ENCODE data around the gene SLC38A8.

Gene SLC38A8

GRCh38 chr16:83978401-83978904 lies 64.1 kb downstream of the SLC38A8 start:
- no peak overlapping the region for H3K27ac ChIP-seq
- TF ChIP-seq CTCF (conservative IDR thresholded peaks at IDR 0.05): no peak

- H3K27ac ChIP-seq: no peak overlapping the region
- TF ChIP-seq CTCF (conservative IDR thresholded peaks at IDR 0.05): no peak
These were observed 65.4 kb downstream of the SLC38A8 start for GRCh38 chr16:83977056-83977815.

GRCh38 chr16:83975590-83976260 lies 66.9 kb downstream of the SLC38A8 start:
- H3K27ac ChIP-seq: no peak overlapping the region
- no peak for TF ChIP-seq CTCF (conservative IDR thresholded peaks at IDR 0.05)

GRCh38 chr16:83974475-83974874 lies 68.1 kb downstream of the SLC38A8 start:
- no peak for TF ChIP-seq CTCF (conservative IDR thresholded peaks at IDR 0.05)
- no peak overlapping the region for H3K27ac ChIP-seq

GRCh38 chr16:83973581-83974385 lies 68.8 kb downstream of the SLC38A8 start:
- no peak overlapping the region for H3K27ac ChIP-seq
- TF ChIP-seq CTCF (conservative IDR thresholded peaks at IDR 0.05): no peak

- TF ChIP-seq CTCF (conservative IDR thresholded peaks at IDR 0.05): no peak
- H3K27ac ChIP-seq: no peak overlapping the region
These were observed 69.5 kb downstream of the SLC38A8 start for GRCh38 chr16:83973077-83973476.
